Fibroblast of the aortic adventitia (primary cell): ENCODE data around the gene PCSK5. TPM values are rescaled to one million over a fixed set of nuclear protein-coding genes. Genes with fewer than 3 reads are reported as not detected.
A peak's percentile ranks its signal among the peaks of the same experiment; 100 is the strongest.

Experiments
- DNase-seq: peaks from one replicate; pipeline ENCODE4 v3.0.0-alpha.2; 2010; ENCODE audit warnings: low read depth
- H3K4me3 ChIP-seq: 2 replicates; pipeline ENCODE4 v1.5.1; 2011; ENCODE audit warnings: low read depth, mild to moderate bottlenecking, control low read depth, low read length, moderate library complexity
- total RNA-seq: library from RNA; depleted of rRNA; stranded (reverse); fragments of >200 nt; gene quantifications from 2 replicates; pipeline ENCODE4 v1.2.3, GENCODE V29; 2012; ENCODE audit warnings: low replicate concordance
- TF ChIP-seq, protein P1 (sequence below): IDR thresholded peaks from 2 replicates; pipeline ENCODE4 v1.5.1; 2011; ENCODE audit warnings: mild to moderate bottlenecking, low read length, control low read depth, inconsistent platforms; ENCODE audit not compliant: insufficient read depth

The PCSK5 gene
- total RNA-seq, 1 donor: 3.6 TPM

DNA sequence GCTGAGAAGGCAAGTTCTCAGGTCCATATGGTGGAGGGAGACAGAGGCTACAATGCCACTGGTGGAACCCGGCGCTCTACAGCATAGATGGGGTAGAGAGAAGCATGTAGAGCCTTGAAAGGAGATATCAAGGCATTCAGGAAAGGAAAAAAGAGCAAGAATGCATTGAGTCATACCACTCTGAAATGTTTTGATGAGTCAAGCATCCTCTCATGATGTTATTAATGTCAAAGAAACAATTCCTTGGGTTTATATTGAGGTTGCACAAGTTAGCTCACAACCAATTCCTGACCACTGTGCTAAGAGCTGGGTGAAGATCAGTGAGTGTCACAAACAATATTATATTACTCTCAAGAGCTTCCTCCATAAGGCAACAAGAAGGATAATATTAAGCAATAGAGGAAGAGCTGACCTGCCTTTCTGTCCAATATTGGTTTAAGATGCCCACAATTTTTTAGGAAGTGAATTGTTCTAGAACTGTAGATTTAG, 325.7 kb downstream of the PCSK5 start:
- no peak overlapping the region for H3K4me3 ChIP-seq
- DNase-seq: peak; percentile 90
- TF ChIP-seq, protein P1, sequence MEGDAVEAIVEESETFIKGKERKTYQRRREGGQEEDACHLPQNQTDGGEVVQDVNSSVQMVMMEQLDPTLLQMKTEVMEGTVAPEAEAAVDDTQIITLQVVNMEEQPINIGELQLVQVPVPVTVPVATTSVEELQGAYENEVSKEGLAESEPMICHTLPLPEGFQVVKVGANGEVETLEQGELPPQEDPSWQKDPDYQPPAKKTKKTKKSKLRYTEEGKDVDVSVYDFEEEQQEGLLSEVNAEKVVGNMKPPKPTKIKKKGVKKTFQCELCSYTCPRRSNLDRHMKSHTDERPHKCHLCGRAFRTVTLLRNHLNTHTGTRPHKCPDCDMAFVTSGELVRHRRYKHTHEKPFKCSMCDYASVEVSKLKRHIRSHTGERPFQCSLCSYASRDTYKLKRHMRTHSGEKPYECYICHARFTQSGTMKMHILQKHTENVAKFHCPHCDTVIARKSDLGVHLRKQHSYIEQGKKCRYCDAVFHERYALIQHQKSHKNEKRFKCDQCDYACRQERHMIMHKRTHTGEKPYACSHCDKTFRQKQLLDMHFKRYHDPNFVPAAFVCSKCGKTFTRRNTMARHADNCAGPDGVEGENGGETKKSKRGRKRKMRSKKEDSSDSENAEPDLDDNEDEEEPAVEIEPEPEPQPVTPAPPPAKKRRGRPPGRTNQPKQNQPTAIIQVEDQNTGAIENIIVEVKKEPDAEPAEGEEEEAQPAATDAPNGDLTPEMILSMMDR: no peak

DNA sequence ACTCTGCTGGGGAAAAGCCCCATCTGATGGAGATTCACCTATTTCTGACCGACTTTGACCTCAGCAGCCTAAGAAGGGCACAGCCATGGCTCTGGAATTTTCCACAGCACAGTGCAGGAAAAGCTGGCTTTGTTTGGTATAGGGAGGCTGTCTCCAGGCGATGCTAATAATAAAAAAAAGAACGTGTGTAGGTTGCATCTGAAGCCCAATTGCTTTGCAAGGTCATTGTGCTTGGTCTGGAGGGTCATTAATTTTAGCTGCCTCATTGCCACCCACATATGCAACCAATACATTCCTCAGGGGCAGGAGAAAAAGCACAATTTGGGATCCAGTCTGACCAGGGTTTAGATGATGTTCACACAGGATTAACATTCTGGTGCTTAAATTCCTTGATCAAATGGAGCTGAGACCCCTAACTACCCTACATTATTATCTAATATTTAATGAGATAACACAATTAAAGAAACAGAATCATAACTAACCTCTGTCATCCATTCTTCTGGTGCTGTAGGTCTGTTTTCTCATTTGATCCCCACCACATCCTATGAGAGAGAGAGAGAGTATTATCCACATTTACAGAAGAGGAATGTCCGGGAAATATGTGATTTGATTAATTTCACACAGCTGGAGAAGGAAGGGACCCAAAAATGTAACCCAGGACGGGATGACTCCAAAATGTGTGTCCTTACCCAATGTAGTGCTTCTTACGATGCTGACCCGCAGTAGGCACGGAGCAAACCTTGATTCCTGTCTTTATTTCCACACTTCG, 327.8 kb downstream of the PCSK5 start:
- TF ChIP-seq, protein P1: no peak
- no peak overlapping the region for H3K4me3 ChIP-seq
- DNase-seq: no peak

DNA sequence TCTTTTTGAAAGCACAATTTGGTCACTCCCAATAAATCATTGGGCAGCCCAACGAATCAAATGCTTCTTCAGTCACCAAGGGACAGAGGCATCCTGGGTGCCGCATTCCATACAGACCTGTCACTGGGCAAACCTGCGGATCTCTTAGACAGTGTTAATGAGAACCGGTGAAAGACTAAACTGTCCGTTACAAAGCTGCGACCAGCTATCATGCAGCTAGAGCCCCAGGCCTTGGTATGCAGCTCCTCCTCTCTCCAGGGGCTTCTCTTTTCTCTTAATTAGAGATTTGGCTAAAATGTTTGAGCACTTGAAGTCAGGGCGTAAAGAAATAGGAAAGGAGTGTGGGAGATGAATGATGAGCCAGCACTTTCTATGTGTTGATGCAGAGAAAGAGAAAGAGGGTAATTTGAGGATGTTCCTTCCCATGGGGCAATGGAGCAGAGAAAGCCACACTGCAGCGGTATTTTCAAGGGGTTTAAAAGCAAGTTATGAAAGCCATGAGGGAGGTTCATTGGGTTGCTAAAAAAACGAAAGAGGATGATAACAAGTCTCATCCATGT, 328.5 kb downstream of the PCSK5 start:
- TF ChIP-seq, protein P1: no peak
- no peak for DNase-seq
- no peak overlapping the region for H3K4me3 ChIP-seq

DNA sequence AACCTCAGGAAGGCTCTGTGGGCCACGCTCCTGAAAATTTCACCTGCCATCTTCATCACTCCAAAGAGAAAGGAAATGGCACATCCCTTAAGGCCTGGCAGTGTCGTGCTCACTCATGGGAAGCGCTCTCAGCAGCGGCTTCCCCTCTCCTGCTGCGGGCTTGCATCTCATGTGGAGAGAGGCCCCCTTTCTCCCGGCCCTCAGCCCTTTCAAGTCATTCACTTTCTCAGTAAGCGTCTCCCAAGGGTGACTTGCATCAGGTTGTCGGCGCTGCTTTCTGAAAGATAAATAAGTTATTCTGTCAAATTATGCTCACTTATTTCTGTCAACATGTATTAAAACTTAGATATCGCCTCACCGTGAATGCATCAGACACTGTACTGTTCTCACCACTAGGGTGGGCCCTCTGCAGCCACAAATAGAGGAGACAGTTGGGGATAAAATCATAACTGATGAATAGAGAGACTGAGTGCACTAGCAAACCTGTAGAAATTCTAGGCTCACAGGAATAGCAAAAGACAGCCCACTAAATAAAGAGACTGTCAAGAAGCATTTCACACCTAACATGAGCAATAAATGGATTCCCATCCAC, 329.2 kb downstream of the PCSK5 start:
- no peak for DNase-seq
- H3K4me3 ChIP-seq: no peak overlapping the region
- TF ChIP-seq, protein P1: peak; percentile 34

DNA sequence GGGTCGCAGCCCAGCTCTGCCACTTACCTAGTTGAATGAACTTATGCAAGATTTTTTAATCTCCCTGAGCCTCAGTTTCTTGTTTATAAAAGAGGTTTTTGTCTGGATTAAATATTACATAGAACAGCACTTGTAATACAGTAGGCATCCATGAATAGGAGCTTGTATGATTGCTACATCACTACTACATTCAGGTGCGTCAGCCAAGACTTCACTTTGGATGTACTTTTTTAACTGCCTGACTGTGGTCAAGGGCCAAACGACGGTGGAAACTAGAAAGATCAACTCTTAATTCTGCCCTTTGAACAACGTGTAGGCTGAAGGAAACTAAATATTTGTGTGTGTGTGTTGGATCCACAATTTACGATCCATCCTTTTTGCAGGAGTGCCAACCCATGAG, 330.9 kb downstream of the PCSK5 start:
- no peak overlapping the region for H3K4me3 ChIP-seq
- TF ChIP-seq, protein P1: no peak
- DNase-seq: no peak

DNA sequence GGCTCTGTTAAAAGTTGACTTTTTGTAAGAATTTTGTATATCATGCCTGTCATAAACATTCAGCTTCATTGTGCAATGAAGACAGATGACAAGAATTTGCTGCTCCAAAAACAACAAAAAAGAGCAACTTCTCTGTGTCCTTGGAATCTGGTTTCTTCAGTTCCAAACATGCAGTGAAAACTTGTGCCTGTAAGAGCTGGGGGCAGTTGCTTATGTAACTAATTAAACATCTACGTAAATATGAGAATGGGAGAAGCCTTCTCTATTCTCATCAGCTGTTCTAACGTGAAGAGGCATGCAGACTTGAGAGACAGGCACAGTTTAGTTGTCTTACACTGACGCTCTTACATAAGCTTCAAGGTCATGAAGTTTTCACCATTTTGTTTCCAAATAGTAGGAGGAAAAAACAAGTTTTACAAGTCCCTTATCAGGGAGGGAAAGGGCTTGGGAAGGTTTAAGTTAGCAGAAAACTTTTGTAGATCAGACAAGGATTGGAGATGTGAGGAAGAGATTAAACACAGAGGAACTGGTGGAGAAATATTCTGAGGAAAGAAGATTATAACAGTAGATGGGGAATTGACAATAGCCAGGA, 333.4 kb downstream of the PCSK5 start:
- DNase-seq: peak; percentile 47

More for the DNA sequence above, 333.4 kb downstream of the PCSK5 start:
- TF ChIP-seq, protein P1: no peak
- H3K4me3 ChIP-seq: no peak overlapping the region
